Fibroblast of lung (primary cell): ENCODE results near the gene SORCS2.

Source experiments
- CTCF ChIP-seq, 2 donors: IDR thresholded peaks in 1 of 2; conservative IDR thresholded peaks in 1 of 2; 1 replicate in 1 of 2; 2 replicates in 1 of 2; pipeline ENCODE4 v1.5.1; 2011 to 2012; ENCODE audit warnings: low read length in 2 of 2, control low read depth in 1 of 2, inconsistent platforms in 1 of 2, low read depth in 1 of 2, mild to moderate bottlenecking in 1 of 2
- EZH2 ChIP-seq: IDR thresholded peaks from 2 replicates; pipeline ENCODE4 v1.5.1; 2012; ENCODE audit warnings: low read length, control low read depth, mild to moderate bottlenecking; ENCODE audit errors: missing control alignments

- TF ChIP-seq CTCF (conservative IDR thresholded peaks at IDR 0.05 in 1 of 2, IDR thresholded peaks at IDR 0.05 in 1 of 2; ENCODE audit: low read depth in 1 of 2, low read length in 2 of 2) (no peak), EZH2 (no peak)
These were observed 432.1 kb downstream of the SORCS2 start for GRCh38 chr4:7624396-7624980.
